ENCODE data around the gene ARHGAP18.

The ARHGAP18 gene

DNA sequence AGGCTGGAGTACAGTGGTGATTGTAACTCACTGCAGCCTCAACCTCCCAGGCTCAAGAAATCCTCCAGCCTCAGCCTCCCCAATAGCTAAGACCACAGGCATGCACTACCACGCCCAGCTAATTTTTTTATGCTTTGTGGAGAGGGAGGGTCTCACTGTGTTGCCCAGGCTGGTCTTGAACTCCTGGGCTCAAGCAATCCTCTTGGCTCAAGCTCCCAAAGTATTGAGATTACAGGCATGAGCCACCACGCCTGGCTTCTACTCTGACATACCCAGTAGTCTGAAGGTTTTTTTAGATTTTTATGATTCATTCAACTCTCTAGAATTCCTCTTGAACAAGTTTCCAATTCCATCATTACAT, 1.3 kb upstream of the ARHGAP18 start:
- Histone ChIP-seq H3K9me3 (replicated peaks; ENCODE audit: insufficient read depth, low read length) (no peaks in the 10 kb centered on the region), H3K9ac (ENCODE audit: low read length) (no peak overlapping the region), H3K27me3 (replicated peaks; ENCODE audit: insufficient read depth, low read length) (no peaks in the 10 kb centered on the region), H3K36me3 (replicated peaks; ENCODE audit: insufficient read depth, low read length) (no peaks in the 10 kb centered on the region), H3F3A (ENCODE audit: insufficient read depth, low read length) (no peaks in the 10 kb centered on the region), H3K4me2 (ENCODE audit: low read depth, low read length) (no peak overlapping the region), H3K4me3 (ENCODE audit: low read length) (no peak overlapping the region), H4K20me1 (ENCODE audit: insufficient read depth, low read length) (no peaks in the 10 kb centered on the region), H3K9me2 (replicated peaks; ENCODE audit: insufficient read depth, low read length) (no peaks in the 10 kb centered on the region), H3K27ac (ENCODE audit: low read length) (no peak overlapping the region), H3K79me2 (ENCODE audit: low read length) (peaks cover 38% of the 10 kb centered on the region), H3K4me1 (ENCODE audit: low read length) (peaks cover 21% of the 10 kb centered on the region), H2AFZ (ENCODE audit: low read length) (no peak overlapping the region)
- no peak for DNase-seq
- TF ChIP-seq EZH2phosphoT487 (IDR thresholded peaks at IDR 0.05; ENCODE audit: low read length): no peak
- no peak for TF ChIP-seq EZH2 (optimal IDR thresholded peaks at IDR 0.05; ENCODE audit: low read depth, low read length)
- no peak for TF ChIP-seq CTCF (IDR thresholded peaks at IDR 0.05; ENCODE audit: low read length)

DNA sequence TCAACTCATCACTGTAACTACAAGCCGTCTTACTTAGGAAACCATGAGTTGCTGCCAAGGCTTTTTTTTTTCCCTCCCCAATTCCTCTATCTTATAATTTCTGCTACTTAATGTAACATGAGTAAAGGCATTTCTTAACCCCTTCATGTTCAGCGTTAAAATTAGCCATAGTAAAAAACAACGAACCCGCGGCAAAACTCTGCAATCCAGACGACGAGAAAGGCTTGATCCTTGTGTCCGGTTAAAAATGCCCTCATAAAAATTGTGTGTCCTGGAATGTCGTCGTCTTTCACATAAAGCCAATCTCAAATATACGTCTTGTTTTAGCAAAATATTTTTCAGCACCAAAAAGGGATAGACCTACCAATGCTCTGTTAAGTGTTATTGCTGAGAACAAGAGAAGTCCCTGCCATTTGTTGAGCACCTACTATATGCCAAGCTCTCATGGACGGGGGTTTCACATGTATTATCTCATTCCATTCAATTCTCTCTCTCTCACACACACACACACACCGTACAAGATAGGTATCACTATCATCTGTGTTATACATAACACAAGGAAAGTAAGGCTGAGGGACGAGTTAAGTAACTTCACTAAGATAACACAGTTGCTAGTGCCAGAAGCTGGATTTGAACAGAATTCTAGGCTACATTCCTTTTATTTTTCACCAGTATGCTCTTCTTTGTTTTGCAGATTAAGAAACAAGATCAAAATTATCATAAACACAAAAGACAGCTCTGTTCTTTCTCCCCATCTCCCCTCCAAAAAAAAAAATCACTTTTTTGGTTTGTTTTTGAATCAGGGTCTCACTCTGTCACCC, 683 bp upstream of the ARHGAP18 start:
- peak overlapping the region; percentile 86 for H3K9ac ChIP-seq (ENCODE audit: low read length)
- H3K9me2 ChIP-seq (replicated peaks; ENCODE audit: insufficient read depth, low read length): no peaks in the 10 kb centered on the region
- TF ChIP-seq CTCF (IDR thresholded peaks at IDR 0.05; ENCODE audit: low read length) (no peak), EZH2phosphoT487 (IDR thresholded peaks at IDR 0.05; ENCODE audit: low read length) (no peak), EZH2 (optimal IDR thresholded peaks at IDR 0.05; ENCODE audit: low read depth, low read length) (no peak)

DNA sequence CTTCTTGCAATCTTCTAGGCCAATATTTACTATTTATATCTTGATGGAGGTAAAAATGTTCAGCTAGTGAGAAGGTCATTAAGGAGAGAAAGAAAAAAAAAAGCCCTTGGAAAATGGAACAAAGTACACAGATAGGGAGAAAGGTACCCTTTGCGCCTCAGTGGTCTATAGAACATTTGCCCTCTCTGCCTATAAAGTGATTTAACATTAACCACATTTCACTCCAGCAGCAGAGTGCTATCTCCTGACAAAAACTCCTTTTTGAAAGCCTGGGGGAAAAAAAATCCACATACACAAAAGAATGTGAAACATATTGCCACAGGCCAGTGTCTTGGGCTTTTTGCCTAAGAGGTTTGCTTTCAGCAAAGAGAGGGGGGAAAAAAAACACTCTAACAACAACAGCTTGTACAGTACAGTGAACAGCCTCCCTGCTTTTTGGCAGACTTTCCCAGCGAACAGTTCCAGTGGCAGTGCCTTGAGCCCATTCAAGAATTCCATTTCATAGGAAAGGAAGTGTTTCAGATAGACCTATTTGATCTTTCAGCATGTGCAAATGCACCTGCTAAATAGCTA, 695 bp downstream of the ARHGAP18 start:
- H3K27ac ChIP-seq (ENCODE audit: low read length): peak overlapping the region; percentile 76
- no peaks in the 10 kb centered on the region for H3K9me2 ChIP-seq (replicated peaks; ENCODE audit: insufficient read depth, low read length)
- peak overlapping the region; percentile 70; the same call in 1 of the 2 replicates for H2AFZ ChIP-seq (ENCODE audit: low read length)
- H3K36me3 ChIP-seq (replicated peaks; ENCODE audit: insufficient read depth, low read length): no peaks in the 10 kb centered on the region
- no peaks in the 10 kb centered on the region for H4K20me1 ChIP-seq (ENCODE audit: insufficient read depth, low read length)
- peaks cover 21% of the 10 kb centered on the region for H3K4me1 ChIP-seq (ENCODE audit: low read length)
- H3K9ac ChIP-seq (ENCODE audit: low read length): peak overlapping the region; percentile 86
- H3K4me2 ChIP-seq (ENCODE audit: low read depth, low read length): peak overlapping the region; percentile 70
- no peak for DNase-seq
- peak overlapping the region; percentile 88 for H3K4me3 ChIP-seq (ENCODE audit: low read length)
- no peaks in the 10 kb centered on the region for H3K9me3 ChIP-seq (replicated peaks; ENCODE audit: insufficient read depth, low read length)
- no peak for TF ChIP-seq EZH2phosphoT487 (IDR thresholded peaks at IDR 0.05; ENCODE audit: low read length)
- no peak for TF ChIP-seq CTCF (IDR thresholded peaks at IDR 0.05; ENCODE audit: low read length)
- TF ChIP-seq EZH2 (optimal IDR thresholded peaks at IDR 0.05; ENCODE audit: low read depth, low read length): no peak
- H3K79me2 ChIP-seq (ENCODE audit: low read length): peaks cover 57% of the 10 kb centered on the region
- no peaks in the 10 kb centered on the region for H3F3A ChIP-seq (ENCODE audit: insufficient read depth, low read length)
- H3K27me3 ChIP-seq (replicated peaks; ENCODE audit: insufficient read depth, low read length): no peaks in the 10 kb centered on the region

More for the DNA sequence above, 683 bp upstream of the ARHGAP18 start:
- Histone ChIP-seq H3K79me2 (ENCODE audit: low read length) (peaks cover 43% of the 10 kb centered on the region), H3K4me1 (ENCODE audit: low read length) (peaks cover 21% of the 10 kb centered on the region), H3K9me3 (replicated peaks; ENCODE audit: insufficient read depth, low read length) (no peaks in the 10 kb centered on the region), H4K20me1 (ENCODE audit: insufficient read depth, low read length) (no peaks in the 10 kb centered on the region), H2AFZ (ENCODE audit: low read length) (peak overlapping the region; percentile 70), H3K27ac (ENCODE audit: low read length) (peak overlapping the region; percentile 76; the same call in 1 of the 2 replicates), H3K4me2 (ENCODE audit: low read depth, low read length) (peak overlapping the region; percentile 70), H3F3A (ENCODE audit: insufficient read depth, low read length) (no peaks in the 10 kb centered on the region), H3K36me3 (replicated peaks; ENCODE audit: insufficient read depth, low read length) (no peaks in the 10 kb centered on the region), H3K27me3 (replicated peaks; ENCODE audit: insufficient read depth, low read length) (no peaks in the 10 kb centered on the region), H3K4me3 (ENCODE audit: low read length) (peak overlapping the region; percentile 88)
- no peak for DNase-seq
